DMS114 treated with DMSO at 0.1 percent for 48 hours (cell line): ENCODE results near the gene ABLIM1.

Experiments
- DNase-seq: peaks from one replicate; lab custom pipeline; 2025; ENCODE audit not compliant: unreplicated experiment; lab: John Stamatoyannopoulos, UW

Gene ABLIM1

DNA sequence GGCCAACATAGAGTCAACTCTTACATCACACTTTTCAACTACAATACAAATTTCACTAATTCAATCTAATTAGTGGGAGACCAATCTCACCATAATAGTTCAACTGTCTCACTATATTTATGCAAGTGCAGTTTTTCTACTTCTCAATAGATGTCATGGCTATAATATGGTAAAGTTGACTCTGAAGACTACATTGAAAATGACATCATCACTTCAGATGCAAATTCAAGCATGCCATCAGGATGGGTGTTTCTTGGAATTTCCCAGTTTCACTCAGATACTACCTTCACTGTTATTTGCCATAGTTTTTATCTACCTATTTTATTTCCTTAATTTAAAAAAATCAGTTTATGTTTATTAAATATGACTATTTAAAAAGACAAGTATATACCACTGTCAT lies 67.1 kb downstream of the ABLIM1 start:
- DNase-seq = no peak

DNA sequence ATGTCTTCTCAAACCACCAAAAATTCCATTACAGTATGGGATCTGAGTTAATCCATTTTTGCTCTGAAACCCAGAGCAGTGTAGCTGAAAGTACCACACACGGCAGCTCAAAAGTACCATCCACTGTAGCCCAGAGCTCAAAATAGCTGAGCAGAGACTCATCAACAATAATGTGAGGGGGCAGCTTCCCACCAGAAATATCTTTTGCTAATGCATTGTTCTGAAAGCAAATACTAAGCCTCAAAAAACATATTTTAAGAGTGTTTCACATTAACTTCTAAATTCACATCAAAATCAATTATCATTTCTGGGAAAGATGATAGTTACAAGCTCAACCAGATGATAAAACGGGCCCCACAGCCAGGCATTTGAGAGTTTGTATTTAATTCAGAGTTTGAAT lies 73.7 kb downstream of the ABLIM1 start:
- DNase-seq = no peak

DNA sequence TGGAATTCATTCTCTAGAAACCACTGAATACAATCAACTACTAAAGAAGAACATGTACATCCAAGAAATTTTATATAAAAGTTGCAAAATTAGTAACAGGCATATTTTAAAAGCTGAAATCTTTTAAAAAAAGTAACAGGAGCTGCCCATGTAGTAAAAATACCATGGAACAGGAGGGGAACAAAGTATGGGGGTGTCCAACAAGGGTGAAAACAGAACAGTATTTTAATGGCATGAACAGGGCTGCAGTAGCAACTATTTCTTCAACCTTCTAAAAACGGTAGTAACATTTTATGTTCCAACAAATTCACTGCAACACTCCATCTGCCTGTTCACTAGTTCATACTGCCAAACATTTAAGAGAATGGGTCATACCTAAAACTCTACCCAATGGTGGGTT lies 77.0 kb downstream of the ABLIM1 start:
- DNase-seq = no peak

DNA sequence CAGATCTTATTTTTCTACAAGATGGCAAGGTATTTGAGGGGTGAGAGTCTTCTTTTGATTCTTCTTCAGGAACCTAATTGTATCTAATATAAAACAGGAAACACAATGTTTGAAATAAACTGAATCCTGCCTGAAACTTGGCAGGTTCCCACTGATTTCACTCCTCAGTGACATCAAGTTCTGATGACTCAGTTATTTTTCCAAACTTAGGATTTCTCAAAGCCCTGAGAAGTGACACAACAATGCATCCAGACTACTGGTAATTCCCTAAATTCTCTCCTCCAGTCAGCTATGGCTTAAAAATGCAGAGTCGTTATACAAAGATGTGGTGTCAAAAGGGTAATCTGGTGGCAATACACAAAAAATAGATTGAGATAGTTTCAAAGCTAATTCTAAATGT lies 80.9 kb downstream of the ABLIM1 start:
- DNase-seq = no peak

DNA sequence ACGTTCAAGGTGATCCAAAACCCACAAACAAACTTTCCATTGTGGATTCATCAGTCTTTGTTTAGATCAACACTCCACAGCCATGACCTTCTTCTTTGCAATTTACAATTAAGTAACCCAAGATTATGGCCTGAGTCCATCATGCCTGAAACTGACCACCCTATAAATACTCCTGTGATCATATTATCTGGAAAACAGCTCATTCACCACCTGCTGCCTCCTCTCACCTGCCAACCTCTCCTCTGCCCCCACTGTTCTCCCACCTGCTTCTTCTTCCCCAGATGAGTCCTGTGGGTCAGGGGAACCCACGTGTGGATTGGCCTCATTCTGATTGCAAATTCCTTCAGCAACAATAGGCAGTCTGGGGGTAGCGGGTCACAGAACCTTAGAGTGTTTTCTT lies 81.4 kb downstream of the ABLIM1 start:
- DNase-seq = no peak

DNA sequence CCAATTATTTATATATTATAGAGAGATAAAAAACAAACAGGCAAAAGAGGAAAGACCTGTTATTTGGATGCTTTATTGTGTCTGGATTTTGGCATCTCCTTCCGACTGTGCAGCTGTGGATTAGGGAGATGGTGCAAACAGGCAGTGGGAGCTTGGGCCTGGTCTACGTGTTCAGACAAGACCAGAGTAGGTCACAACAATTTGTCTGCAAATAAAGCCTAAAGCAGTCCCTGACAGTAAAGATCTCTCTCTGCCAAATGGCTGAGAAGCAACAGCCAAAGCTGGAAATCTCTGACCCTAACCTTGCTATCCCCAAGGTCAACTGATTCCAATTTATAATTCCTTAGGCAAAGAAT lies 82.0 kb downstream of the ABLIM1 start:
- DNase-seq = no peak

DNA sequence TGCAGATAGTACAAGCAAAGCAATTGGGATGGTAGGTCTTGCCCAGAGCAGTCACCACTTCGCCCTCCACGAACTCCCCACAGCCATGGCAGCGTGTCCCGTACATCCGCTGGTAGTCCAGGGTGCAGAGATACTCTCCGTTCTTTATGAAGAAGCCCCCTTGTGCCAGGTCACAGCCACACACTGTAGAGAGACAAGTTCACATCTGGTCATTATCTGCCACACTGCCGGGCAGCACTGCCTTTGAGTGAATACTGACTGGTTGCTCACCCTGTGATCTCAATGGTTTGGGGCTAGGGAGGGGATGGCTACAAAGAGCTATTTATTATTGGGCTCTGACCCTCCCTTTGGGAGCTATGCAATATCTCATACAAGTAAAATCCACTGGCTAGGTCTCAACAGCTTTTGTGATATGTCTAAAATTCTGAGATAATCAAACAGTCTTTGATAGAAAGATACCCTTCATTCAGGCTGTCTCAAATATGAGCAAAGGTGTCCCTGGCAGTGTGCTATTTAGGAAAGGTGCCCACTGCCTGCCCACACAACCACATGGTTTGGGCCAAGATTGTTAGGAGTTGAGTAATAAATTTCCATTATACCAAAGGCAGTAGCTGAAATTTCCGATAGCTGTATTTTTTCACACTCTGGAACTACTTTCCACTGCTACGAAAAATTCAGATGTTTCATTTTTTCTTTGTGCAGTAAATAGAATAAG lies 82.5 kb downstream of the ABLIM1 start:
- DNase-seq = no peak

DNA sequence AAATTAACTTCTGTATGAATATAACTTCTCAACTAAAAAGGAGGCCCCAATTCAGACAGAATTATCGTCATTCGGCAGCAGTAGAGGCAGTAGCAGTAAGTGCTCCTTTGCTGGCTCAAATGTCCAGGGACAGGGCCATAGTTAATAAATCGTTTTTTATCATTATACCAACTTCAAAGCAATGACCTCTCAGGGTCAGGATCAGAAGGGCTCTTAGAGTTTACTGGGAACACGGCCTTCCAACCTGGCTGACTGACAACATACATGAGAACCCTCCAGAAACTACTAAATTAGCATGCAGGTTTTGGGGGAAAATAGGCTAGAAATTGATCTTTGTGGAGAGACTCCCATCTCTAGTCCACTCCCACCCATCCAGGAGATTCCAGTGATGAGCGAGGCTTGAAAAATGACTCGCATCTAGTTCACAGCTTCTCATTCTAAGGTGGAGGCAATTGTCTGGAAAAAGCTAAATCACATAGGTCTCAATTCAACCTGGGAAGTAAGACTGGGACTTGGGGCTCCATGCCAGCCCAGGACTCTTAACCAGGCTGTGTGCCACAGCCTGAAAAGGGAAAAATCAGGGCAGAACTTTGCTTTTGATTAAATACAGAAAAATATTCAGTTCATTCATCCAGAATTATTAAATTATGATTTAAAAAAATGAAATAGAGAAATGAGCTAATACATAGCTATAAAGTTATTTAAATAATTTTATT lies 84.6 kb downstream of the ABLIM1 start:
- DNase-seq = no peak

DNA sequence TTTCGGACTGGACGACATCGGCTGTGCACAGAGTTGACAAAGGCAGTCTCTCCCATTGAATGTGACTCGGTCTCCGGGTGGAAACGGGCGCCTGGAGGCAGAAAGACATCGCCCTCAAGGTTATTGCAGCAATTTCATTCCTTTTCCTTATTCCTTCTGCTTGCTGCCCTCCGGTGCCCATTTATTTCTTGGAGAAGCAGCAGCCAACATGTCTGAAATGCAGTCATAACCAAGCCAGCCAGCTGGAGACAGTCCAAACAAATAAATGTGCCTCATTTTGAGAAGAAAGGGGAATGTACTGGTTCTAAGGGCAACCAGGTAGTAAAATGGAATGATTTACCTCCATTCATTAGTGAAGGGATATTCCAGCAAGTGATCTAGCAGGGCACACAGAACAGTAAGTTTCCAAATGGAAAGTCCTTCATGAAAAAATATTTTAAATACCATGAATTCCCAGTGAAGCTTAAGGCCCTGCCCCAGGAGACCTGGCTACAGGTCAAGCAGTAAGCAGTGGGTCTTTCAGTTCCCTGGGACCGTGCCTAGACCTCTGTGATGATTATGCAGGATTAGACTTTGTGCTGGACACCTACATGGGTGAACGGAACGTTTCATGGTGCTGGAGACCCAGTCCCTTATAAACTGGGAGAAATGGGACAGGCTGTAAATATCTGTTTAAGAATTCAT lies 86.6 kb downstream of the ABLIM1 start:
- no peak for DNase-seq

DNA sequence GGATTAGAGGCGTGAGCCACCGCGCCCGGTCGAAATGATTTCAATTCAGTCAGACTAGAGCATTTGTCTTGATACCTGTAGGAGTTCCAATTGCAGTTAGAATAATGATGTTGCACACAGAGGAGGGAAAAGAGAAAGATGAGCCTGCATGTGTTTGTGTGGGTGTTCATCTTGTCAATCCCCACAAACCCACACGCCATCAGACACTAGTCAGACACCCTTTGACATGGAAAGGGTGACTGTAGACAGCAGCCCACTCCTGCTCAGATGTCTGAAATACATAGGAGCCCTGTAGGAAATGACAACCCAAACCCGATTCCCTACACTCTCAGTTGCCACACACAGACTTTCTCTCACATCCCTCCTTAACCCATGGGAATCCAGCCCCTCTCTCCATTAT lies 92.0 kb downstream of the ABLIM1 start:
- no peak for DNase-seq

DNA sequence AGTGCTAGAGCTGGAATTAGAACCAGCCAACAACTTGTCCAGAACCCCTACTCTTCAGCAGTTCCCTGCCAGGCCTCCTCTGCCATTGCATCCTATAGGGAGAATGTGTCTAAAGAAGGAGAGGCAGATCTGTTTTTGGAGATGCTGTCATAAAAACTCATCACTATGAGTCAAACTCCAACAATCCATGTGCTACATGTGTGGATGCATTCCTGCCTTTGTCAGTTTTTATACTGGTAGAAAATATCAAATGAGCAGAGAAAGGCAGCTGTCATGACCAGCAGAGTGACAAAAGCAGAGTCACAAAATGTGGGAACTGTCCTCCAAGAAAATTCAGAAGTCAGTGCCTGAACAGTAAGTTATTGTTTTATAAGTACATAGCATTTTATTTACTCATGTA lies 93.0 kb downstream of the ABLIM1 start:
- DNase-seq = no peak

DNA sequence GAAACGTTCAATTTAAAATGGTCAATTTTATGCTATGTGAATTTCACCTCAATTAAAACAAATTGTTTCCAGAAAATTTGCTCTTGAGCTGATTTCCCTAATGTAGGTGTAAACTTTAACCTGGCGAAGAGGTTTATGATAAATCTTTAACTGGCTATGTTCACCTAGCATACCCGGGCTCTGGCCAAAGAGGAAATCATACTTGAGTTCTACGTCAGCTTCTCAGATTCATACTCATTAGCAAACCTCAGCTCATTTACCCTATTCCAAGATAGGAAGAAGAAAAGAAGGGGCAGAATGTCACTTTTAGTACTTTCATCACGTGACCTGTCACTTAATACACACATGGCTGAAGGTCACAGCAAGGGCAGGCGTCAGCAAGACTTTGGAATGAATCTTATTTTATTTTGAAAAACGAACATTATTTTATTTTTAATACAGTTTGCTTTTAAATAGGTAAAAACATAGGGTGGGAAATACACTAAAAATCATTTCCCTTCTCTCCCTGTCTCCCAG lies 97.0 kb downstream of the ABLIM1 start:
- no peak for DNase-seq

DNA sequence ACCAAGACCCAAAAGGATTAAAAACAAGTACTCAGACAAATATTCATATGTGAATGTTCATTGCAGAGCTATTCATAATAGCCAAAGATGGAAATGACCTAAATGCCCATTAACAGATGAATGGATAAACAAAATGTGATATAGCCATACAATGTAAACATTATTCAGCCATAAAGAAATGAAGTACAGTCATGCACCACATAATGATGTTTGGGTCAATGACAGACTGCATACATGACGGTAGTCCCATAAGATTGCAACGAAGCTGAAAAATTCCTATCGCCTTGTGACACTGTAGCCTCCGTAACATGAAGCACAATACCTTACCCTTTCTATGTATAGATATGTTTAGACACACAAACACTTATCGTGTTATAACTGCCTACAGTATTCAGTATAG lies 97.9 kb downstream of the ABLIM1 start:
- no peak for DNase-seq

DNA sequence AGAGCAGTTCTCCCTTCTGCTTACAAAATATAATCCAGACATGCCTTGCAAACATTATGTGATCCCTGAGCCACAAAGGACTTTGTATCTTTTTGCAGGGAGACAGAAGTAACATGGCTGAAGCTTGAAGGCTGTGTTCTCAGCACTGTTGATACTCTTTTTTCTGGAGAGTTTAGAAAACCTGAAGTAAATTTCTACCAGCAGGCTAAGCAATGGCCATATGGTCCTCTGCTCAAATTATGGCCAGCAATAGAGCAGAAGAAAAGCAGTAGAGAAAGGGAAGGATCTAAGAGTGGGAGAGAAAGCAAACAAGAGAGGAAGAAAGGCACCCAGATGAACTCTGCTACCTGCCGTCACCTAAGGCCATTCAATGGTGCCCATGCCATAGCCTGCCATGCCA lies 98.4 kb downstream of the ABLIM1 start:
- DNase-seq = no peak

DNA sequence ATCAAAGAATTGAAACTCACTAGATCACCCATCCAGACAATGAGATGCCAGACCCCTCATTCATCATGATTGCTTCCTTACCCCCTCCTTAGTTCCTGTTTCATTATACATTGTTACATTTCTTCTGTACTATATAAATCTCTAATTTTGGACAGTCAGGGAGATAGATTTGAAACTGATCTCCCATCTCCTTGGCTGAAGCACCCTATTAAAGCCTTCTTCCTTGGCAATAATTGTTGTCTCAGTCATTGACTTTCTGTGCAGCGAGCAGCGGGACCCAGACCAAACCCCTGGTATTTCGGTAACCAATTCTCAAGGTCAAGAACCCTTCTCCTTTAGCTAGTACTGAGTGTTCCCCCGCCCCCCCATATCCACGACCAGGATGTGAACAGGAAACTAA lies 100.2 kb downstream of the ABLIM1 start:
- no peak for DNase-seq

DNA sequence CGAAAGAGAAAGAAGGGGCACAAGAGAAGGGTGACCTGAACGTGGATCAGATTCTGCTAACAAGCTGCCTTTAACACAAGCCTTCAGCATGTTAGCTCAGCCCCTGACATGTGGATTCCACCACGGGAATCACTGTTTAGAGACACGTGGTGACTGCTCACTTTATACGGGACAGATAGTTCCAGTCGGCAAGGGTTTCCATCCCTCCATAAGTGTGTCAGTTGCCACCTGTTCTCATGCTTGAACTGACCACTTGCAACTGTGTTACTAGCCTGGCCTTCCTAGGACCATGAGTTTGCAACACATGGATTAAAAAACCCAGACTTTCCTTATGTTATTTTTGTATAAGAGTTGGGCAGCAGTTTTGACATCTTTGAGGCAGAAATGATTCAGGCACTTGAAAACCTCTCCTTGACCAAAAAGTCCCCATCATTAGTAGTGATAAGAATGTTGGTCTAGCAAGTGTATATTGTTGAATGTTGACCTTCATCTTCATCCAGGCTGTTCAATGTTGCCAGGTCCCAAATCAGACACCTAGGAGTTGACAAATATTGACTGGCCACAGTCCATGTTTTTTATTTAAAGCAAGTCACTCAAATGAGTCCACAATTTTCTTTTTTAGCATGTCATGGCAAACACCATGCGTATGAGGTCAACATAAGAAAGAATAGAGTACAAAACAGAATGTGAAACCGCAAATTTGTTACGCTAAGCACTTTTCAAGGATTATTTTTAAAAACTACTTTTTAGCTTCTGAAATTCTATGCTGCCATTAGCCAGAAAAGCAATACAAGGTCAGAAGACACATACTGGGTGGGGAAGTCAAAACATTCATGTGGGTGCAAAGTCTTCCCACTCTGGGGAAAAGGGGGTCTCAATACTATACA lies 101.6 kb downstream of the ABLIM1 start:
- DNase-seq = no peak

DNA sequence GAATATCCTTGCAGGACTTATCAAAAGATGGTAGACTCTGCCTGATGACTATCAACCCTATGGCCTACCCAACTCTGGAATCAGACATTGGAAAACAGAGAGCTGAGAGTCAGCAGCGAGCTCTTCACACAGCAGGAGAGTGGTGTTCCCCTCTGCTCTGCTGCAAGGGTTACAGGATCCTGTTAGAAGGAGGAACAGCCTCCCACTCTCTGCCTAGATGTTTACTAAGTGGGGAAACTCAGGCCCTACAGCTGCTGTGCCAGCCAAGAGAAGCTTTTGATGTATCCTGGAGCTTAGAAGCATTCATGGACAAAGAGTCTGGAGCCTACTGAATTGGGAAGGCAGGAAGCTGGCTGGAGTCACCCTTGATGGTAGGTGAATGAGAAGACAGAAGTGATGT lies 104.6 kb downstream of the ABLIM1 start:
- DNase-seq = no peak

DNA sequence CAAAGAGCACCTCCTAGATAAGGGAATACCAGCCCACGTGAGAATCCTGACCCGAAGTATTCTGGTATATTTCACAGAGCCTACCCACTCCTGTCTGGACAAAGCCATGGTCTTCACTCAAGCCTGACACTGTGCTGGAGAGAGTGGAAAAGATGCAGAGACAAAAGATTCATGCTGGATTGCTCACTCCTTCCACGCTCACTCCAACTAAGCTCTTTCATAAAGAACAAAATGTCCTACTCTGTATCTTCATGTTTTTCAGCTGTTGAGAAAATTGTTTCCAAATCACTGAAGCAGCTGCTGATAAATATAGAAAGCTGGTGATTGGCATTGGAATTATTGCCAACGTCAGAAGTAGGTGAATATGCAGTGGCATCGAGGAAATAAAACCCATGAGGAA lies 106.0 kb downstream of the ABLIM1 start:
- no peak for DNase-seq

DNA sequence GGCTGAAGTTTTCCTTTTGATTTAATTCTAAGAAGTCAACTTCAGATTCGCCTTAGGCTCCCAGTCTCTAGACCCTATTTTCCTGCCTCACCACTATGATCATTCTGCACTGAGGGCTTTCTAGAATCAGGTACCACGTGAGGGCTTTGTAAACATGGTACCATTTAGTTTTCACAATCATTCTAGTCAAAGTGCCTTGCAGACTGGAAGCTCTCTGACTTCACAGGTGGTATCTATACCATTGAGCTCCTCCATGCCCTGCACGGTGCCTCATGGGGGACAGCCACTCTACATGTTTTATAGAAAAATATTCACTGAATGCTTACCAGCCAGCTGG lies 106.5 kb downstream of the ABLIM1 start:
- no peak for DNase-seq

DNA sequence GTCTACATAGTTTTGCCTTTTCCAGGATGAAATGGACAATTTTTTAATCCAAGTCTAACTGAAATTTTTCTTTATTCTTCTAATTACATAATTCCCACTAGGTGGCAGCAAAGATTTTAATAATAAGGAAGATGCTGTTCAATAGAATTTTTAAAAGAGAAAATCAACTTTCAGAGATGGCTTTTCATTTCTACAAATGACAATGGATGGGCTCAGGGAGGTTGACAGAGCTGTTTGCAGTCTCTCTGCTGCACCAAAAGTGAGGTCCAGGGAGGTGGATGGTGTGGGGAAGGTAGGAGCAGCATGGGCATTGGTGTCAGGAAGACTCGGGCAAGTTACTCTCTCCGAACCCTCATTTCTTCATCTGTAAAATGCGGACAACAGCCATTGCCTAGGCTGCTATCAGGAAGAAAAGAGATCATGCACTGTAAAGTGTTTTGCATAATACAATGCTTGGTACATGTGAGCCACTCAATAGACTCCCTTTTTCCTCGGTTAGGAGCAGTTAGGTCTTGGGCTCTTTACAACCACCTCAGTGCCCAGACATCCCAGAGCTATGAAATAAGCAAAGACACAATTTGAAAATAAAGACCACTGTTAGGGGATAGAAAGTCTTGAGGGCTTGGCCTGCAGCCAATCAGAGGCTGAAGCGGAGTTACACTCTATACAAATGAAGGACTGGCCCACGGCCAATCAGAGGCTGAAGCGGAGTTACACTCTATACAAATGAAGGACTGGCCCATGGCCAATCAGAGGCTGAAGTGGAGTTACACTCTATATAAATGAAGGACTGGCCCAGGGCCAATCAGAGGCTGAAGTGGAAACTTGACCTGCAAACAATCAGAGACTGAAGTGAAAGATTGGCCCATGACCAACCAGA lies 107.1 kb downstream of the ABLIM1 start:
- DNase-seq = peak; percentile 31
